ENCODE results near the gene MISP3.

Gene MISP3

DNA sequence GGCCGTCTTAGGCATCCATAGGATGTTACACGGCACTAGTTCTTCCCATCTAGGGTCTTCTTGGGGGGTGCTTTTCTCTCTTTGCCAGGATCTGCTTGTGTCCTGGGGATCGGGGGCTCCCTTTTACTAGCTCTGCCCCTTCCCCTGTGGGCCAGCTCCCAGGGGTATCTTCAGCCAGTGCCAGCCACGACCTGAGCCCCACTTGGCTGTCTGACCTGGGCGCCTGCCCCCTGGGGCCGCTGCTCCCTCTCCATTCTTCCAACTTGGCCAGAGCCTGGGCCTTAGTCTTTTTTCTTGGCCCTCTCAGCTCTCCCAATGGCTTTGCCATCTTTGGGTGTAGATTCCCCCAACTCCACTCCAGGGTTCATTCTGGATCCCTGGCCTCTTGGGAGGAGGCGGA is 41.9 kb downstream of the MISP3 start:
- TF ChIP-seq CTCF (IDR thresholded peaks at IDR 0.05): no peak

GRCh38 chr19:14114854-14115253 is 42.3 kb downstream of the MISP3 start:
- TF ChIP-seq CTCF (IDR thresholded peaks at IDR 0.05): peak; percentile 51; the same call in 1 of the 2 replicates

DNA sequence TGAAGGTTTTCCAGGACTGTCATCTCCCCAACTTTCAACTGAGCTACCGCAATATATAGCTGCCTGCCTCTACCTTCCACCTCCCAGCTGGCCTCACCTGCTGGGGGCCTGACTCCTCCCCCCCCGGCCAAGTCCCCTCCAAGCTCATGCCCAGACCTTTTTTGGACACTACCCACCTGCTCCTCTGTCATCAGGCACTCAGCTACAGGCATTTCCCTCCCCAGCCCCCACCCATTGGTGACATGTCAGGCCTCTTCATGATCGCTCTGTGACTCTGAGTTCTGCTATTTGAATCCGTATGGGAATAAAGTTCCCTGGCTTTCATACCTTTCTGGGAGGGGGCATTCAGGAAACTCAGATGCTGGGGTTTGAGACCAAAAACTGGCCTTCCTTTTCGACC is 43.2 kb downstream of the MISP3 start:
- TF ChIP-seq CTCF (IDR thresholded peaks at IDR 0.05): no peak

GRCh38 chr19:14116525-14116917 is 43.9 kb downstream of the MISP3 start:
- TF ChIP-seq CTCF (IDR thresholded peaks at IDR 0.05): no peak

GRCh38 chr19:14116918-14117578 is 44.5 kb downstream of the MISP3 start:
- no peak for TF ChIP-seq CTCF (IDR thresholded peaks at IDR 0.05)

DNA sequence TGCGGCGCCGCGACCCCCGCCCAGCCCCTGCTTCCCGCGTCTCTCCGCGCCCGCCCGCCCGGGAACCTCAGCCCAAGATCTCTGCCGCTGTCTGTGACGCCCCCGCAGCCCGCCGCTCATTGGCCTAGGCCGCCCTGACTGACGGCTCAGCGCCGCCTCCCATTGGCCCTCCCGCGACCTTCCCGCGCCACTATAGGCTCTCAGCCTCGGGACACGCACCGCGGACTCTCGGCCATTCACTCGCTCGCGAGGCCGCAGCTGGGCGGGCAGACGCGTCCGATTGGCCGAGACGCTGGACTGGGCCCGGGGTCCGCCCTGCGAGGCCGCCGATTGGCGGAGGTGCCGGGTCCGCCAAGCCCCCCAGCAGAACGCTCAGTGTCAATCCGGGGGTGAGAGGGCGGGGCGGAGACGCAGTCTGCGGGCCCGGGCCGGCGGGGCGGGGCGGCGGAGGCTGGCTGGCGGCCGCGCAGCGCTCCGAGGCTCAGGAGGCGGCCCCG is 45.1 kb downstream of the MISP3 start, which contains the start of gene PRKACA:
Gene PRKACA (minus strand): TSS at position 95 of the 497 bp plus-strand sequence. CDS start 215 bp downstream, outside the sequence.
- TF ChIP-seq CTCF (IDR thresholded peaks at IDR 0.05): no peak

GRCh38 chr19:14118165-14119051 is 45.8 kb downstream of the MISP3 start:
- TF ChIP-seq CTCF (IDR thresholded peaks at IDR 0.05): no peak

All from LNCAP (cell line).